ENCODE data around the gene NCAPH2. TPM values are rescaled to one million over a fixed set of nuclear protein-coding genes. Genes with fewer than 3 reads are reported as not detected.
A peak's percentile ranks its signal among the peaks of the same experiment; 100 is the strongest.

NCAPH2 gene
- total and polyA plus RNA-seq, 2 of the 13 experiments (the other 11 are each of a cell fraction or from before 2014, with no cell fraction given), result 28.1 to 64.4 TPM

DNA sequence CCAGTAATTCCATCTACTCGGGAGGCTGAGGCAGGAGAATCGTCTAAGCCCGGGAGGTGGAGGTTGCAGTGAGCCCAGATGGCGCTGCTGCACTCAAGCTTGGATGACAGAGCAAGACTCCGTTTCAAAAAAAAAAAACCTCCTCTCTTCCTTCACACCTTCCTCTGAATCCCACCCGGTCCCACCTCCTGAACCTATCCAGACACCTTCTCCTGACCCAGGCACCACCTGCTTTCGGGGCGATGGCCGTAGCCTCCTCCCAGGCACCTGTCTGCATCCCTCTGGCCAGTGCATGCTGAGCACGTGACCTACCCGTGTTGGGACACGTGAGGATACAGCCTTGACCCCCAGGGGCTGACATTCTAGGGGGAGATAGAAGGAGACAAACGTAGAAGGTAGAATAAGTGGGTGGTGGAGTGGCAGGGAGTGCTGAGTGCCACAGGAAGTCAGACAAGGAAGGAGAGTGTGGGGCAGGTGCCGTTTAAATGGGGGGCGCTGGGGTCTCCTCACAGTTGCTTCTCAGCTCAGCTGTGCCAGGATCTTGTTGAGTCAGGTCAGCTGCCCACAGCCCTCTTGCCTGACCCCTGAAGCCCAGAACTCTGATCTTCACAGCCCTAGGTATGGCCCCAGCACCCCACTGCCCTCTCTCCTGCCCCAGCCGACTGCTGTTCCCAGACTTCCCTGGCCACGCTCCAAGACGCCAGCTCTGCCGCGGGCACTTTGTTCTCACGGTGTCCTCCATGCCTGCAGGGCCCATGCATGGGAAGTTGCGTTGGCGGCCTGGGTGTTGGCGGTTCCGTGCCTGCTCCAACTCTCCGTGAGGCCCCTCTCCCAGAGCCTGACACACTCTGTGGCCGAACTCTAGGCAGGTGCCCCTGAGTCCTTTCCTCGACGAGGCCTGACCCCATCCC, 22.5 kb upstream of the NCAPH2 start (continued):
- TF ChIP-seq, protein P1, sequence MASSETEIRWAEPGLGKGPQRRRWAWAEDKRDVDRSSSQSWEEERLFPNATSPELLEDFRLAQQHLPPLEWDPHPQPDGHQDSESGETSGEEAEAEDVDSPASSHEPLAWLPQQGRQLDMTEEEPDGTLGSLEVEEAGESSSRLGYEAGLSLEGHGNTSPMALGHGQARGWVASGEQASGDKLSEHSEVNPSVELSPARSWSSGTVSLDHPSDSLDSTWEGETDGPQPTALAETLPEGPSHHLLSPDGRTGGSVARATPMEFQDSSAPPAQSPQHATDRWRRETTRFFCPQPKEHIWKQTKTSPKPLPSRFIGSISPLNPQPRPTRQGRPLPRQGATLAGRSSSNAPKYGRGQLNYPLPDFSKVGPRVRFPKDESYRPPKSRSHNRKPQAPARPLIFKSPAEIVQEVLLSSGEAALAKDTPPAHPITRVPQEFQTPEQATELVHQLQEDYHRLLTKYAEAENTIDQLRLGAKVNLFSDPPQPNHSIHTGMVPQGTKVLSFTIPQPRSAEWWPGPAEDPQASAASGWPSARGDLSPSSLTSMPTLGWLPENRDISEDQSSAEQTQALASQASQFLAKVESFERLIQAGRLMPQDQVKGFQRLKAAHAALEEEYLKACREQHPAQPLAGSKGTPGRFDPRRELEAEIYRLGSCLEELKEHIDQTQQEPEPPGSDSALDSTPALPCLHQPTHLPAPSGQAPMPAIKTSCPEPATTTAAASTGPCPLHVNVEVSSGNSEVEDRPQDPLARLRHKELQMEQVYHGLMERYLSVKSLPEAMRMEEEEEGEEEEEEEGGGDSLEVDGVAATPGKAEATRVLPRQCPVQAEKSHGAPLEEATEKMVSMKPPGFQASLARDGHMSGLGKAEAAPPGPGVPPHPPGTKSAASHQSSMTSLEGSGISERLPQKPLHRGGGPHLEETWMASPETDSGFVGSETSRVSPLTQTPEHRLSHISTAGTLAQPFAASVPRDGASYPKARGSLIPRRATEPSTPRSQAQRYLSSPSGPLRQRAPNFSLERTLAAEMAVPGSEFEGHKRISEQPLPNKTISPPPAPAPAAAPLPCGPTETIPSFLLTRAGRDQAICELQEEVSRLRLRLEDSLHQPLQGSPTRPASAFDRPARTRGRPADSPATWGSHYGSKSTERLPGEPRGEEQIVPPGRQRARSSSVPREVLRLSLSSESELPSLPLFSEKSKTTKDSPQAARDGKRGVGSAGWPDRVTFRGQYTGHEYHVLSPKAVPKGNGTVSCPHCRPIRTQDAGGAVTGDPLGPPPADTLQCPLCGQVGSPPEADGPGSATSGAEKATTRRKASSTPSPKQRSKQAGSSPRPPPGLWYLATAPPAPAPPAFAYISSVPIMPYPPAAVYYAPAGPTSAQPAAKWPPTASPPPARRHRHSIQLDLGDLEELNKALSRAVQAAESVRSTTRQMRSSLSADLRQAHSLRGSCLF (CRISPR knock-in tag; IDR thresholded peaks at IDR 0.05; ENCODE audit: borderline replicate concordance), result no peak
- TF ChIP-seq MTA1 (CRISPR knock-in tag; IDR thresholded peaks at IDR 0.05; ENCODE audit: borderline replicate concordance) (peak; percentile 48; the same call in 1 of the 2 replicates), IKZF4 (CRISPR knock-in tag; IDR thresholded peaks at IDR 0.05; ENCODE audit: borderline replicate concordance, low read depth, not compliant biosample characterization) (no peak), FOSL2 (CRISPR knock-in tag; IDR thresholded peaks at IDR 0.05) (peak; percentile 49), NR2F6 (IDR thresholded peaks at IDR 0.05) (peak; percentile 82), NR2F6 (CRISPR knock-in tag; IDR thresholded peaks at IDR 0.05) (peak; percentile 92)
- TF ChIP-seq, protein P2, sequence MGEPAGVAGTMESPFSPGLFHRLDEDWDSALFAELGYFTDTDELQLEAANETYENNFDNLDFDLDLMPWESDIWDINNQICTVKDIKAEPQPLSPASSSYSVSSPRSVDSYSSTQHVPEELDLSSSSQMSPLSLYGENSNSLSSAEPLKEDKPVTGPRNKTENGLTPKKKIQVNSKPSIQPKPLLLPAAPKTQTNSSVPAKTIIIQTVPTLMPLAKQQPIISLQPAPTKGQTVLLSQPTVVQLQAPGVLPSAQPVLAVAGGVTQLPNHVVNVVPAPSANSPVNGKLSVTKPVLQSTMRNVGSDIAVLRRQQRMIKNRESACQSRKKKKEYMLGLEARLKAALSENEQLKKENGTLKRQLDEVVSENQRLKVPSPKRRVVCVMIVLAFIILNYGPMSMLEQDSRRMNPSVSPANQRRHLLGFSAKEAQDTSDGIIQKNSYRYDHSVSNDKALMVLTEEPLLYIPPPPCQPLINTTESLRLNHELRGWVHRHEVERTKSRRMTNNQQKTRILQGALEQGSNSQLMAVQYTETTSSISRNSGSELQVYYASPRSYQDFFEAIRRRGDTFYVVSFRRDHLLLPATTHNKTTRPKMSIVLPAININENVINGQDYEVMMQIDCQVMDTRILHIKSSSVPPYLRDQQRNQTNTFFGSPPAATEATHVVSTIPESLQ (CRISPR knock-in tag; conservative IDR thresholded peaks at IDR 0.05), result no peak
- TF ChIP-seq, protein P3, sequence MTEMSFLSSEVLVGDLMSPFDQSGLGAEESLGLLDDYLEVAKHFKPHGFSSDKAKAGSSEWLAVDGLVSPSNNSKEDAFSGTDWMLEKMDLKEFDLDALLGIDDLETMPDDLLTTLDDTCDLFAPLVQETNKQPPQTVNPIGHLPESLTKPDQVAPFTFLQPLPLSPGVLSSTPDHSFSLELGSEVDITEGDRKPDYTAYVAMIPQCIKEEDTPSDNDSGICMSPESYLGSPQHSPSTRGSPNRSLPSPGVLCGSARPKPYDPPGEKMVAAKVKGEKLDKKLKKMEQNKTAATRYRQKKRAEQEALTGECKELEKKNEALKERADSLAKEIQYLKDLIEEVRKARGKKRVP (CRISPR knock-in tag; IDR thresholded peaks at IDR 0.05), result peak in 1 of 2 experiments; percentile 57; a peak in 2 of 4 replicates
- TF ChIP-seq, protein P4, sequence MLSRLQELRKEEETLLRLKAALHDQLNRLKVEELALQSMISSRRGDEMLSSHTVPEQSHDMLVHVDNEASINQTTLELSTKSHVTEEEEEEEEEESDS (CRISPR knock-in tag; IDR thresholded peaks at IDR 0.05; ENCODE audit: borderline replicate concordance), result no peak
- TF ChIP-seq, protein P5, sequence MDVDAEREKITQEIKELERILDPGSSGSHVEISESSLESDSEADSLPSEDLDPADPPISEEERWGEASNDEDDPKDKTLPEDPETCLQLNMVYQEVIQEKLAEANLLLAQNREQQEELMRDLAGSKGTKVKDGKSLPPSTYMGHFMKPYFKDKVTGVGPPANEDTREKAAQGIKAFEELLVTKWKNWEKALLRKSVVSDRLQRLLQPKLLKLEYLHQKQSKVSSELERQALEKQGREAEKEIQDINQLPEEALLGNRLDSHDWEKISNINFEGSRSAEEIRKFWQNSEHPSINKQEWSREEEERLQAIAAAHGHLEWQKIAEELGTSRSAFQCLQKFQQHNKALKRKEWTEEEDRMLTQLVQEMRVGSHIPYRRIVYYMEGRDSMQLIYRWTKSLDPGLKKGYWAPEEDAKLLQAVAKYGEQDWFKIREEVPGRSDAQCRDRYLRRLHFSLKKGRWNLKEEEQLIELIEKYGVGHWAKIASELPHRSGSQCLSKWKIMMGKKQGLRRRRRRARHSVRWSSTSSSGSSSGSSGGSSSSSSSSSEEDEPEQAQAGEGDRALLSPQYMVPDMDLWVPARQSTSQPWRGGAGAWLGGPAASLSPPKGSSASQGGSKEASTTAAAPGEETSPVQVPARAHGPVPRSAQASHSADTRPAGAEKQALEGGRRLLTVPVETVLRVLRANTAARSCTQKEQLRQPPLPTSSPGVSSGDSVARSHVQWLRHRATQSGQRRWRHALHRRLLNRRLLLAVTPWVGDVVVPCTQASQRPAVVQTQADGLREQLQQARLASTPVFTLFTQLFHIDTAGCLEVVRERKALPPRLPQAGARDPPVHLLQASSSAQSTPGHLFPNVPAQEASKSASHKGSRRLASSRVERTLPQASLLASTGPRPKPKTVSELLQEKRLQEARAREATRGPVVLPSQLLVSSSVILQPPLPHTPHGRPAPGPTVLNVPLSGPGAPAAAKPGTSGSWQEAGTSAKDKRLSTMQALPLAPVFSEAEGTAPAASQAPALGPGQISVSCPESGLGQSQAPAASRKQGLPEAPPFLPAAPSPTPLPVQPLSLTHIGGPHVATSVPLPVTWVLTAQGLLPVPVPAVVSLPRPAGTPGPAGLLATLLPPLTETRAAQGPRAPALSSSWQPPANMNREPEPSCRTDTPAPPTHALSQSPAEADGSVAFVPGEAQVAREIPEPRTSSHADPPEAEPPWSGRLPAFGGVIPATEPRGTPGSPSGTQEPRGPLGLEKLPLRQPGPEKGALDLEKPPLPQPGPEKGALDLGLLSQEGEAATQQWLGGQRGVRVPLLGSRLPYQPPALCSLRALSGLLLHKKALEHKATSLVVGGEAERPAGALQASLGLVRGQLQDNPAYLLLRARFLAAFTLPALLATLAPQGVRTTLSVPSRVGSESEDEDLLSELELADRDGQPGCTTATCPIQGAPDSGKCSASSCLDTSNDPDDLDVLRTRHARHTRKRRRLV (CRISPR knock-in tag; IDR thresholded peaks at IDR 0.05), result no peak
- TF ChIP-seq, protein P6, sequence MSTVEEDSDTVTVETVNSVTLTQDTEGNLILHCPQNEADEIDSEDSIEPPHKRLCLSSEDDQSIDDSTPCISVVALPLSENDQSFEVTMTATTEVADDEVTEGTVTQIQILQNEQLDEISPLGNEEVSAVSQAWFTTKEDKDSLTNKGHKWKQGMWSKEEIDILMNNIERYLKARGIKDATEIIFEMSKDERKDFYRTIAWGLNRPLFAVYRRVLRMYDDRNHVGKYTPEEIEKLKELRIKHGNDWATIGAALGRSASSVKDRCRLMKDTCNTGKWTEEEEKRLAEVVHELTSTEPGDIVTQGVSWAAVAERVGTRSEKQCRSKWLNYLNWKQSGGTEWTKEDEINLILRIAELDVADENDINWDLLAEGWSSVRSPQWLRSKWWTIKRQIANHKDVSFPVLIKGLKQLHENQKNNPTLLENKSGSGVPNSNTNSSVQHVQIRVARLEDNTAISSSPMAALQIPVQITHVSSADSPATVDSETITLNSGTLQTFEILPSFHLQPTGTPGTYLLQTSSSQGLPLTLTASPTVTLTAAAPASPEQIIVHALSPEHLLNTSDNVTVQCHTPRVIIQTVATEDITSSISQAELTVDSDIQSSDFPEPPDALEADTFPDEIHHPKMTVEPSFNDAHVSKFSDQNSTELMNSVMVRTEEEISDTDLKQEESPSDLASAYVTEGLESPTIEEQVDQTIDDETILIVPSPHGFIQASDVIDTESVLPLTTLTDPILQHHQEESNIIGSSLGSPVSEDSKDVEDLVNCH (CRISPR knock-in tag; IDR thresholded peaks at IDR 0.05), result no peak

Measured in HepG2 (cell line).